Fibroblast of villous mesenchyme (primary cell): ENCODE data around the gene ACOXL. TPM values are rescaled to one million over a fixed set of nuclear protein-coding genes. Genes with fewer than 3 reads are reported as not detected.

ENCODE experiments used
- DNase-seq: peaks from one replicate; pipeline ENCODE4 v3.0.0-alpha.2; 2010; ENCODE audit warnings: low read depth
- H3K4me3 ChIP-seq: 2 replicates; pipeline ENCODE4 v1.5.1; 2011; ENCODE audit warnings: low read depth, mild to moderate bottlenecking, low read length
- CTCF ChIP-seq: IDR thresholded peaks from 2 replicates; pipeline ENCODE4 v1.5.1; 2012; ENCODE audit warnings: low read depth, mild to moderate bottlenecking, low read length; ENCODE audit not compliant: insufficient read depth
- total RNA-seq: library from RNA; depleted of rRNA; stranded (reverse); fragments of >200 nt; gene quantifications from 2 replicates; pipeline ENCODE4 v1.2.3, GENCODE V29; 2012

ACOXL gene
- total RNA-seq, 1 donor, result not detected

GRCh38 chr2:111108745-111109271, 376.4 kb downstream of the ACOXL start:
- TF ChIP-seq CTCF, result no peak
- no peak for DNase-seq

GRCh38 chr2:111111101-111111755, 378.9 kb downstream of the ACOXL start:
- no peak for TF ChIP-seq CTCF
- no peak overlapping the region for H3K4me3 ChIP-seq
- no peak for DNase-seq

More at GRCh38 chr2:111108745-111109271, 376.4 kb downstream of the ACOXL start:
- no peak overlapping the region for H3K4me3 ChIP-seq

- H3K4me3 ChIP-seq, result no peak overlapping the region
- DNase-seq, result no peak
- TF ChIP-seq CTCF, result no peak
Measured at GRCh38 chr2:111113838-111114237, 381.5 kb downstream of the ACOXL start.

- no peak for TF ChIP-seq CTCF
Measured at GRCh38 chr2:111116011-111116746, 383.8 kb downstream of the ACOXL start.

GRCh38 chr2:111116843-111117597, 384.6 kb downstream of the ACOXL start:
- peak; percentile 99 for TF ChIP-seq CTCF
- H3K4me3 ChIP-seq, result peak overlapping the region; percentile 57
- peak; percentile 77 for DNase-seq

More at GRCh38 chr2:111116011-111116746, 383.8 kb downstream of the ACOXL start:
- no peak for DNase-seq
- H3K4me3 ChIP-seq, result no peak overlapping the region

- H3K4me3 ChIP-seq, result peak overlapping the region; percentile 57
- no peak for TF ChIP-seq CTCF
- DNase-seq, result peak; percentile 50
Measured at GRCh38 chr2:111117598-111118480, 385.5 kb downstream of the ACOXL start.
